NT2/D1 (cell line): ENCODE measurements around the gene TNP2.

Source experiments
- DNase-seq: peaks from one replicate; pipeline ENCODE4 v3.0.0-alpha.2; 2011; ENCODE audit warnings: low read depth, low spot score
- H3K27me3 ChIP-seq: 2 replicates; pipeline ENCODE4 v1.6.0; 2011; ENCODE audit warnings: mild to moderate bottlenecking; ENCODE audit not compliant: insufficient read length, insufficient read depth
- H3K36me3 ChIP-seq: 2 replicates; pipeline ENCODE4 v1.6.1; 2011; ENCODE audit warnings: mild to moderate bottlenecking, low read length, mixed read lengths; ENCODE audit not compliant: insufficient read depth, insufficient read length
- H3K4me1 ChIP-seq: 2 replicates; pipeline ENCODE4 v1.5.1; 2011; ENCODE audit not compliant: insufficient read depth, insufficient read length
- H3K4me3 ChIP-seq: 2 replicates; pipeline ENCODE4 v1.5.1; 2011; ENCODE audit warnings: low read depth; ENCODE audit not compliant: insufficient read length
- H3K9ac ChIP-seq: 2 replicates; pipeline ENCODE4 v1.6.0; 2011; ENCODE audit warnings: low read depth; ENCODE audit not compliant: insufficient read length
- H3K9me3 ChIP-seq: 2 replicates; pipeline ENCODE4 v1.5.1; 2011; ENCODE audit warnings: mild to moderate bottlenecking, low read length; ENCODE audit not compliant: insufficient read depth
- SUZ12 ChIP-seq: IDR thresholded peaks from 2 replicates; pipeline ENCODE4 v1.6.1; 2011; ENCODE audit not compliant: insufficient read length, insufficient read depth; ENCODE audit errors: extremely low read depth
- YY1 ChIP-seq: IDR thresholded peaks from 2 replicates; pipeline ENCODE4 v1.6.1; 2011; ENCODE audit not compliant: insufficient read length, insufficient read depth
- ZNF274 ChIP-seq: IDR thresholded peaks from 2 replicates; pipeline ENCODE4 v1.6.1; 2011; ENCODE audit warnings: mild to moderate bottlenecking, low read depth, low read length

Gene TNP2

DNA sequence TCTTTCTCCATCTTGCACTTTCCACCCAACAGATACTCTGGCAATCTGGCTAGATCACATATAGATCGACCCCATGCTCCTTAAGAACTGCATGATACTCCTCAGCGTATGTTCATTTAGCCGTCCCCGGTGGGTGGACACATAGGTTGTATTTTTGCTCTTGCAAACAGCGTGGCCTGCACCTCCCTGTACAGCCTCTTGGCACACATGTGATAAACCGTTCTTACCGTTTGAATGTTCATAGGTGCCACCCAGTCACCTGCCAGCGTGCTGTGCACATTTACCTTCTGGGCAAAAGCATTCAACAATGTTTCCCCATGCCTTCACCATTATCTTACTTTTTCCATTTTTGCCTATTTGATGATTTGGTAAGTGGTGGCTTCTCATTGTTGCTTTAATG, 6.2 kb downstream of the TNP2 start:
- H3K4me3 ChIP-seq = no peak overlapping the region
- peaks cover 5% of the 10 kb centered on the region for H3K27me3 ChIP-seq
- no peaks in the 10 kb centered on the region for H3K36me3 ChIP-seq
- H3K4me1 ChIP-seq = peaks cover 7% of the 10 kb centered on the region
- H3K9me3 ChIP-seq = no peaks in the 10 kb centered on the region
- DNase-seq = no peak
- TF ChIP-seq SUZ12 (no peak), ZNF274 (no peak), YY1 (no peak)
- H3K9ac ChIP-seq = no peak overlapping the region

DNA sequence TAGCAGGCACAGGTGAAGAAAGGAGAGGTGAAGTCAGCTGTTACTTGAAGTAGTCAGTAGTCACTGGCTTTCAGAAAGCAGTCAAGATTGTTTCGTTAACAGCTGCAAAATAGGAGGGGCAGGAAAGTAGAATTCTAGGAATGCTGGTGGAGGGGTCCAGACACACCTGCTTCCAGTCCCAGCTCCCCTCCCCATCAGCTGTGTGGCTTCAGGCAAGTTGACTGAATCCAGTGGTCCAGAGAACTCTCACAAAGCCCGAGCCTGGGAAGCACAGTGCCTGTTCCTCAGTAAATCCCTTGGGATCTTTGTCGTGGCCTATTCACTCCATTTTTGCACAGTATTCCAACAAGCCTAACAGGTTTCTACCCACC, 8.5 kb downstream of the TNP2 start:
- DNase-seq = no peak
- TF ChIP-seq SUZ12 = no peak
- TF ChIP-seq ZNF274 = no peak
- TF ChIP-seq YY1 = no peak

GRCh38 chr16:11259655-11260595, 9.2 kb downstream of the TNP2 start:
- H3K9me3 ChIP-seq = no peaks in the 10 kb centered on the region
- TF ChIP-seq YY1 (no peak), ZNF274 (no peak), SUZ12 (no peak)
- H3K27me3 ChIP-seq = peaks cover 5% of the 10 kb centered on the region
- H3K9ac ChIP-seq = no peak overlapping the region
- H3K4me1 ChIP-seq = peaks cover 7% of the 10 kb centered on the region
- DNase-seq = no peak
- H3K4me3 ChIP-seq = no peak overlapping the region
- peaks cover 6% of the 10 kb centered on the region for H3K36me3 ChIP-seq

More for the DNA sequence above, 8.5 kb downstream of the TNP2 start:
- peaks cover 5% of the 10 kb centered on the region for H3K27me3 ChIP-seq
- no peaks in the 10 kb centered on the region for H3K9me3 ChIP-seq
- no peak overlapping the region for H3K9ac ChIP-seq
- no peaks in the 10 kb centered on the region for H3K36me3 ChIP-seq
- peaks cover 7% of the 10 kb centered on the region for H3K4me1 ChIP-seq
- H3K4me3 ChIP-seq = no peak overlapping the region

DNA sequence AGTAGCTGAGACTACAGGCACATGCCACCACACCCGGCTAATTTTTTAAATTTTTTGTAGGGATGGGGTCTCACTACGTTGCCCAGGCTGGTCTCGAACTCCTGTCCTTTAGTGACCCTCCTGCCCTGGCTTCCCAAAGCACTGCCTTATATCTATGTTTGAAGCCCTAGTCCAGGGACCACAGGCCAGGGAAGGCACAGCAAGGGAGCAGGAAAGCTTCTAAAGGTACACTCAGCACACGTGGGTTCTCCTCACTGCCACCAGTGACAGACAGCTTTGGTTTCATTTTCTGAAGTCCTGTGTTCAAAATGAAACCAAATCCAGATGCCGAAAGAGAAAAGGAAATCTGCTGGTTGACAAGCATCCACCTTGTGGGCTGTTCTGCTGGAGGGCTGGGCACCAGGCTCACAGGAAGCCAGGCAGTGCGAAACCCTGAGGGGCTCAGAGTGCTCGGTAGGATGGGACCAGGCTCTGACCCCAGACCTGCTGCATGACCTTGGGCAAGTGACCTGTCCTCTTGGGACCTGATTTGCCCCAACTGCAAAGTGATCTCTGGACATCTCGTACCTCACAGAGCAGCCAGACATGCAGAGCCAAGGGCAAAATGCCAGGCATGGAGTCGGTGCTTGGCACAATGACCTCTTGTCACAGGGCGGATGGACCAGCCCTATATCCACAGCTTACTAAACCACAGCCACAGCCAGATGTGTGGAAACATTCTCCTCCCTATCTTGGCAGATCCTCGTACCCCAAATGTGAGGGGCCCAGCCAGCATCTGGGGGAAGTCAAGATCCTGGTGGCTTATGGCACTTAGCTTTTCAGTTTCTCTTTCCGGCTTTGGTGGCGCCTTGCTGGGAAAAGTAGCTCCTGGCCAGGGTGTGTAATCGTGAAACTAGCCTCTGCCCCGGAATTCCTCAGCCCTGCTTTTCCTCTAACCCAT, 10.3 kb downstream of the TNP2 start:
- H3K27me3 ChIP-seq = peaks cover 3% of the 10 kb centered on the region
- no peak overlapping the region for H3K4me3 ChIP-seq
- peaks cover 10% of the 10 kb centered on the region for H3K4me1 ChIP-seq
- DNase-seq = no peak
- no peak for TF ChIP-seq YY1
- no peak for TF ChIP-seq SUZ12
- TF ChIP-seq ZNF274 = no peak
- H3K9me3 ChIP-seq = no peaks in the 10 kb centered on the region
- H3K36me3 ChIP-seq = peaks cover 17% of the 10 kb centered on the region
- no peak overlapping the region for H3K9ac ChIP-seq

DNA sequence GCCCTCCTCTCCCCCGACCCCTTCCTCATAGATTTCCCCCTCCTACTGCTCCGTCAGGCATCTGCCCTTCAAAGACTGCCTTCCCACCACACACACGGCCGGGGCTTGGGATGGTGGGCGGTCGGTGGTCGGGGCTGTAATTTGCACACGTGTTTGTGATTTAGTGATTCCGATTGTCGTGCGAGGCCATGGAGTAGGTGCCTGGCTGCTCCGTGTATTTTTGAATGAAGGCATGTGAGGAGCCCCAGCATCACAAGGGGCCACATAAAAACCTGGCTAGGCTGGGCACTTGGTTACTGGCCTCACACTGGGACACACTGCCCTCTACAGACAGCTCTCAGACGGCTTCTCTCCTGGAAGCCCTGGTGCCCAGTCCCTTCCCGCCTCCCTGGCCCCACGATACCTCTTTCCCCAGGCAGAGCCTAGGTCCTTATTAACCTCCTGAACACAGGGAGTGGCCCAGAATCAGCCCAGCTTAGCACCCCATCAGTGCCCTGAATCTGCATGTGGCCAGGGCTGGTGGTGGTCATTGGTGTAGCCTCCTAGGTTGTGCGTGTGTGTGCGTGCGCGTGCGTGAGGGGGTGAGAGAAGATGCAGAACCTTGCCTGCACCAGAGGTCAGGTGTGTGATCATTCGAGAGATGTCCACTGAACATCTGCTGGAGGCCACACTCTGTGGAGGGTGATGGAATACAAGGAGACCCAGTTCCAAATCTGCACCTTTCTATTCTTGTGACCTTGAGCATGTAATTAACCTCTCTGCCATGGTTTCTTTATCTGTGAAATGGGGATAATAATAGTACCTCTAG, 11.8 kb downstream of the TNP2 start:
- Histone ChIP-seq H3K27me3 (peaks cover 3% of the 10 kb centered on the region), H3K4me1 (peaks cover 13% of the 10 kb centered on the region), H3K4me3 (peak overlapping the region; percentile 63), H3K9ac (peak overlapping the region; percentile 87), H3K9me3 (no peaks in the 10 kb centered on the region), H3K36me3 (peaks cover 32% of the 10 kb centered on the region)
- peak; percentile 79 for DNase-seq
- TF ChIP-seq SUZ12 (no peak), ZNF274 (no peak), YY1 (no peak)

DNA sequence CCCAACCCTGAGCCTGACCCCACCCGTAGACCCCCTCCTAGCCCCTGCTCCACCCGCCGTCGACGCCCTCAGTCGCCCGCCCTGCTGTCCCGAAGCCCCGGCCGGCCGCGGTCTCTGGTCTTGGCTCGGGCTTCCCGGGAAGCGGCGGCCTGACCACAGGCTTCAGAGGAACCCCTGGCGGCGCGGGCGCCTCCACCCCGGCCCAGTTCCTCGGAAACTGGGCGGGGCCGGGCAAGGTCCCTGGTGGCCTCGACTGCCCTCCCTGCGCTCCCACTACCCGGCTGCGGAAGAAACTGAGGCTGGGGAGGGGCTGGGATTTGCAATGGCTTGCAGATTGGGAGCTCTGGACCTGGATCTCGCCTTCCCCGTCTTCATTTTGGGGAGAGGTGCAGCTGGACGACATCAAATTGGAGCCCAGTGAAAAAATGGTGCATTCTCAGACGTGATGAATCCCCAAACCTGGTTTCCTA, 12.4 kb downstream of the TNP2 start:
- no peak for TF ChIP-seq SUZ12
- TF ChIP-seq YY1 = no peak
- TF ChIP-seq ZNF274 = no peak
- Histone ChIP-seq H3K4me3 (peak overlapping the region; percentile 63), H3K4me1 (peaks cover 15% of the 10 kb centered on the region), H3K9me3 (no peaks in the 10 kb centered on the region), H3K9ac (peak overlapping the region; percentile 87), H3K36me3 (peaks cover 38% of the 10 kb centered on the region), H3K27me3 (peaks cover 3% of the 10 kb centered on the region)
- DNase-seq = no peak
